ENCODE data around the gene NDUFS8. TPM values are rescaled to one million over a fixed set of nuclear protein-coding genes. Genes with fewer than 3 reads are reported as not detected.

Gene NDUFS8
- 26.5 and 35.4 TPM in 2 replicates for total RNA-seq (2013; cell fraction: nucleolus; rRNA removed)
- total RNA-seq (2014; rRNA removed) (224 and 238 TPM in 2 replicates), total RNA-seq (2014; rRNA removed; fragmentation: Illumina TruSeq; extraction: Trizol) (67.9 and 69.2 TPM in 2 replicates), total RNA-seq (2021) (169 and 176 TPM in 2 replicates), polyA plus RNA-seq (2011; rRNA removed) (17.7 and 41.5 TPM in 2 replicates), polyA plus RNA-seq (2014; fragmentation: Illumina TruSeq; extraction: Trizol) (13.1 and 44.4 TPM in 2 replicates), polyA plus RNA-seq (2014; fragmentation: Nextera tagmentation; extraction: Ambion mirVana) (10 to 100 TPM; 17.6 to 71.2 TPM), polyA plus RNA-seq (2014; rRNA removed) (214 and 239 TPM in 2 replicates), polyA plus RNA-seq (2016; fragmentation: Nextera tagmentation; extraction: Ambion mirVana) (100 to 1,000 TPM; 300 to 308 TPM), polyA minus RNA-seq (2011; rRNA and poly(A)+ RNA removed) (41.8 and 80.4 TPM in 2 replicates), Bru-seq, nascent RNA (percentile 71 among the genes with signal in this experiment), BruChase-seq, experiment 1, labeled RNA remaining after a 6-hour chase (percentile 74 among the genes with signal in this experiment), BruChase-seq, experiment 2, labeled RNA remaining after a 2-hour chase (percentile 65 among the genes with signal in this experiment)
- polyA plus RNA-seq (2011; ENCODE audit: low read depth): 53.0 TPM
- 87.4 and 156 TPM in 2 replicates for polyA plus RNA-seq (2011; cell fraction: cytosol; rRNA removed)
- polyA plus RNA-seq (2011; cell fraction: nucleus; rRNA removed): 97.0 and 109 TPM in 2 replicates
- polyA plus RNA-seq (2012): 86.6 and 93.3 TPM in 2 replicates
- polyA minus RNA-seq (2011; cell fraction: cytosol; rRNA and poly(A)+ RNA removed): 42.0 and 51.3 TPM in 2 replicates
- polyA minus RNA-seq (2011; cell fraction: nucleus; rRNA and poly(A)+ RNA removed): 30.9 and 54.5 TPM in 2 replicates
- long read RNA-seq, experiment 1, transcript NDUFS8-201 (7 exons, 791 nt): major isoform, 93 of 114 reads
- long read RNA-seq, experiment 1, partial matches to known transcripts: 8 of 114 reads
- long read RNA-seq, experiment 1, other reads (novel, unspliced or antisense): 13 of 114 reads
- long read RNA-seq, experiment 2, transcript NDUFS8-201 (7 exons, 791 nt): major isoform, 46 of 54 reads
- long read RNA-seq, experiment 2, partial matches to known transcripts: 1 of 54 reads
- long read RNA-seq, experiment 2, other reads (novel, unspliced or antisense): 6 of 54 reads

GRCh38 chr11:68030318-68031143, at the start of gene NDUFS8:
NDUFS8 (plus strand) TSS chr11:68030681; CDS start chr11:68032152, 1,471 bp downstream.
- POLR2A ChIA-PET: interaction anchor here (0.6 to 1.7 kb wide), 4 partner anchors 9 to 173 kb away, joined by 3 to 9 read pairs (median 5); partner anchors contain the start of gene TCIRG1
- CTCF ChIA-PET: interaction anchor here (0.6 to 1.8 kb wide), 4 partner anchors 11 to 181 kb away, joined by 3 to 4 read pairs (median 4); partner anchors contain the start of gene ALDH3B1
- 1% methylated on average over 51 of the region's 56 CpGs for WGBS (ENCODE audit: insufficient coverage, insufficient replicate concordance, low lambda C conversion rate, missing lambda C conversion rate)
- intact Hi-C loops (cut with micrococcal nuclease; ENCODE audit: unreplicated experiment) (loop anchor here (5.0 kb wide), 1 partner anchor 87 kb away; no protein-coding TSS in a partner anchor), in situ Hi-C loops (cut with MboI) (no loop called here)
- peak; percentile 100 for FAIRE-seq
- peak within 1 kb of the TSS; percentile 99 for H3K9ac ChIP-seq (ENCODE audit: control insufficient read depth, insufficient read depth, low read length)
- peak within 1 kb of the TSS; percentile 89 for H3K4me3 ChIP-seq
- RAD21 ChIA-PET (ENCODE audit: unreplicated experiment): interaction anchor here (2.3 kb wide), 1 partner anchor 89 kb away, joined by 6 read pairs; no protein-coding TSS in a partner anchor
- peak; percentile 98 for ATAC-seq
- peaks cover 17% of the 10 kb centered on the region for H3K4me1 ChIP-seq (ENCODE audit: control insufficient read depth, insufficient read depth, low read length)
- peak within 1 kb of the TSS; percentile 81 for H3K27ac ChIP-seq (ENCODE audit: control insufficient read depth, insufficient read depth)
- SMC1A ChIA-PET (ENCODE audit: uncharacterized antibody, unreplicated experiment): interaction anchor here (0.6 to 1.5 kb wide), 3 partner anchors 9 to 25 kb away, joined by 3 to 4 read pairs (median 4); partner anchors contain the start of gene TCIRG1
- no peaks in the 10 kb centered on the region for H4K20me1 ChIP-seq (ENCODE audit: control insufficient read depth, insufficient read depth)
- H3K9me3 ChIP-seq (replicated peaks; ENCODE audit: control insufficient read depth, insufficient read depth, low read length): no peaks in the 10 kb centered on the region
- DNase-seq (ENCODE audit: low read depth, low spot score): peak; percentile 97
- H2AFZ ChIP-seq (ENCODE audit: control insufficient read depth, low read depth, low read length): peak within 1 kb of the TSS; percentile 95
- H3K79me2 ChIP-seq (ENCODE audit: control insufficient read depth, insufficient read depth, low read length): peaks cover 18% of the 10 kb centered on the region
- H3K36me3 ChIP-seq (ENCODE audit: control insufficient read depth in 2 of 2, insufficient read depth in 2 of 2, low read length in 1 of 2): peaks cover 3 to 12% of the 10 kb centered on the region in 2 experiments; a peak in 3 of 4 replicates
- H3K27me3 ChIP-seq (replicated peaks in 1 of 2; ENCODE audit: control insufficient read depth in 2 of 2, insufficient read depth in 2 of 2, low read length in 1 of 2): no peaks in the 10 kb centered on the region
- BruUV-seq (replicated peaks): no TSS peak
- H3K4me2 ChIP-seq (ENCODE audit: control insufficient read depth, insufficient read depth): peak within 1 kb of the TSS; percentile 95
- TF ChIP-seq, protein P1, sequence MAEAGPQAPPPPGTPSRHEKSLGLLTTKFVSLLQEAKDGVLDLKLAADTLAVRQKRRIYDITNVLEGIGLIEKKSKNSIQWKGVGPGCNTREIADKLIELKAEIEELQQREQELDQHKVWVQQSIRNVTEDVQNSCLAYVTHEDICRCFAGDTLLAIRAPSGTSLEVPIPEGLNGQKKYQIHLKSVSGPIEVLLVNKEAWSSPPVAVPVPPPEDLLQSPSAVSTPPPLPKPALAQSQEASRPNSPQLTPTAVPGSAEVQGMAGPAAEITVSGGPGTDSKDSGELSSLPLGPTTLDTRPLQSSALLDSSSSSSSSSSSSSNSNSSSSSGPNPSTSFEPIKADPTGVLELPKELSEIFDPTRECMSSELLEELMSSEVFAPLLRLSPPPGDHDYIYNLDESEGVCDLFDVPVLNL (IDR thresholded peaks at IDR 0.05; ENCODE audit: low read depth, low read length): no peak
- TF ChIP-seq PKNOX1 (IDR thresholded peaks at IDR 0.05) (peak; percentile 95), SMAD1 (IDR thresholded peaks at IDR 0.05; ENCODE audit: low read depth, partially characterized antibody) (no peak), HCFC1 (IDR thresholded peaks at IDR 0.05; ENCODE audit: low read length) (peak; percentile 16), SP1 (IDR thresholded peaks at IDR 0.05; ENCODE audit: low read depth, low read length) (peak; percentile 94), NR2F1 (conservative IDR thresholded peaks at IDR 0.05) (peak; percentile 79), GABPA (IDR thresholded peaks at IDR 0.05; ENCODE audit: low read depth) (peak; percentile 90), SIN3A (IDR thresholded peaks at IDR 0.05; ENCODE audit: low read depth, low read length) (peak; percentile 66), JUNB (IDR thresholded peaks at IDR 0.05) (no peak), EZH2 (IDR thresholded peaks at IDR 0.05; ENCODE audit: borderline replicate concordance, control insufficient read depth, low read depth, low read length) (no peak), CREB1 (IDR thresholded peaks at IDR 0.05; ENCODE audit: low read depth) (peak; percentile 78), ZBTB40 (IDR thresholded peaks at IDR 0.05; ENCODE audit: borderline replicate concordance) (peak; percentile 86)

Data from GM12878 (cell line).